Measurements from ENCODE around the gene HEATR9.

Gene HEATR9

DNA sequence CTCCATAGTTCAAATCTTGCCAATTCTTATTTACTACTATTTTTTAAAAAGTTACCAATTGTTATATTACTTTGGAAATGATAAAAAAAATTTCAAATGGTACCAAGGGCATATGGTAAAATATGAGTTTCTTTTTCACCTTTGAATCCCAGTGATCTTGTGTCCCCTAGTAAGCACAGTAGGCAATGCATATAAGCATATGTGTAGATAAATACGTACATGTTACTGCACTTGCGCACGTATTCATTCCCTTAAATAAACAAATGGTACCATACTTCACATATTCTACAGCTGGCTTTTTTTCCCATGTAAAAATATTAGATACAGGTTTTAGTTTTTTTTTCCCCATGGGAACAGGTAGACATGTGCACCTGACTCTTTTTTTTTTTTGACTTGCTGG, 27.6 kb downstream of the HEATR9 start:
- no peak for DNase-seq (ENCODE audit: low read depth)
- TF ChIP-seq, protein P1, sequence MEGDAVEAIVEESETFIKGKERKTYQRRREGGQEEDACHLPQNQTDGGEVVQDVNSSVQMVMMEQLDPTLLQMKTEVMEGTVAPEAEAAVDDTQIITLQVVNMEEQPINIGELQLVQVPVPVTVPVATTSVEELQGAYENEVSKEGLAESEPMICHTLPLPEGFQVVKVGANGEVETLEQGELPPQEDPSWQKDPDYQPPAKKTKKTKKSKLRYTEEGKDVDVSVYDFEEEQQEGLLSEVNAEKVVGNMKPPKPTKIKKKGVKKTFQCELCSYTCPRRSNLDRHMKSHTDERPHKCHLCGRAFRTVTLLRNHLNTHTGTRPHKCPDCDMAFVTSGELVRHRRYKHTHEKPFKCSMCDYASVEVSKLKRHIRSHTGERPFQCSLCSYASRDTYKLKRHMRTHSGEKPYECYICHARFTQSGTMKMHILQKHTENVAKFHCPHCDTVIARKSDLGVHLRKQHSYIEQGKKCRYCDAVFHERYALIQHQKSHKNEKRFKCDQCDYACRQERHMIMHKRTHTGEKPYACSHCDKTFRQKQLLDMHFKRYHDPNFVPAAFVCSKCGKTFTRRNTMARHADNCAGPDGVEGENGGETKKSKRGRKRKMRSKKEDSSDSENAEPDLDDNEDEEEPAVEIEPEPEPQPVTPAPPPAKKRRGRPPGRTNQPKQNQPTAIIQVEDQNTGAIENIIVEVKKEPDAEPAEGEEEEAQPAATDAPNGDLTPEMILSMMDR (IDR thresholded peaks at IDR 0.05; ENCODE audit: control insufficient read depth, insufficient read depth, low read depth, low read length, missing control alignments) = no peak
- H3K4me3 ChIP-seq (ENCODE audit: control insufficient read depth, low read depth, low read length) = no peak overlapping the region

GRCh38 chr17:35825206-35825605, 43.5 kb downstream of the HEATR9 start:
- TF ChIP-seq, protein P1 (IDR thresholded peaks at IDR 0.05; ENCODE audit: control insufficient read depth, insufficient read depth, low read depth, low read length, missing control alignments) = no peak
- DNase-seq (ENCODE audit: low read depth) = no peak
- no peak overlapping the region for H3K4me3 ChIP-seq (ENCODE audit: control insufficient read depth, low read depth, low read length)

- TF ChIP-seq, protein P1 (IDR thresholded peaks at IDR 0.05; ENCODE audit: control insufficient read depth, insufficient read depth, low read depth, low read length, missing control alignments) = no peak
- H3K4me3 ChIP-seq (ENCODE audit: control insufficient read depth, low read depth, low read length) = no peak overlapping the region
- no peak for DNase-seq (ENCODE audit: low read depth)
These were observed 47.4 kb downstream of the HEATR9 start for GRCh38 chr17:35821308-35821707.

- H3K4me3 ChIP-seq (ENCODE audit: control insufficient read depth, low read depth, low read length) = no peak overlapping the region
- no peak for DNase-seq (ENCODE audit: low read depth)
- TF ChIP-seq, protein P1 (IDR thresholded peaks at IDR 0.05; ENCODE audit: control insufficient read depth, insufficient read depth, low read depth, low read length, missing control alignments) = no peak
These were observed 49.2 kb downstream of the HEATR9 start for GRCh38 chr17:35819455-35819854.

GRCh38 chr17:35817196-35817595, 51.5 kb downstream of the HEATR9 start:
- TF ChIP-seq, protein P1 (IDR thresholded peaks at IDR 0.05; ENCODE audit: control insufficient read depth, insufficient read depth, low read depth, low read length, missing control alignments) = no peak

GRCh38 chr17:35816723-35817122, 52.0 kb downstream of the HEATR9 start:
- TF ChIP-seq, protein P1 (IDR thresholded peaks at IDR 0.05; ENCODE audit: control insufficient read depth, insufficient read depth, low read depth, low read length, missing control alignments) = no peak
- no peak overlapping the region for H3K4me3 ChIP-seq (ENCODE audit: control insufficient read depth, low read depth, low read length)
- no peak for DNase-seq (ENCODE audit: low read depth)

More at GRCh38 chr17:35817196-35817595, 51.5 kb downstream of the HEATR9 start:
- no peak for DNase-seq (ENCODE audit: low read depth)
- H3K4me3 ChIP-seq (ENCODE audit: control insufficient read depth, low read depth, low read length) = no peak overlapping the region

- DNase-seq (ENCODE audit: low read depth) = no peak
- no peak overlapping the region for H3K4me3 ChIP-seq (ENCODE audit: control insufficient read depth, low read depth, low read length)
- TF ChIP-seq, protein P1 (IDR thresholded peaks at IDR 0.05; ENCODE audit: control insufficient read depth, insufficient read depth, low read depth, low read length, missing control alignments) = no peak
These were observed 56.2 kb downstream of the HEATR9 start for GRCh38 chr17:35812456-35812855.

All from AG09309 (cell line).